VCaP (cell line): ENCODE data around the gene CFAP65.
A peak's percentile ranks its signal among the peaks of the same experiment; 100 is the strongest.

Experiments used
- H3K27ac ChIP-seq: fragments of 450-650 bp; 2 replicates; pipeline ENCODE4 v1.5.1; 2017
- CTCF ChIP-seq: fragments of 450-650 bp; conservative IDR thresholded peaks from 2 replicates; pipeline ENCODE4 v1.5.1; 2017; ENCODE audit warnings: mild to moderate bottlenecking, moderate library complexity

CFAP65 gene

GRCh38 chr2:218988164-218988563 is 53.2 kb downstream of the CFAP65 start:
- no peak overlapping the region for H3K27ac ChIP-seq
- TF ChIP-seq CTCF = no peak

- TF ChIP-seq CTCF = no peak
- no peak overlapping the region for H3K27ac ChIP-seq
These were observed 55.1 kb downstream of the CFAP65 start for GRCh38 chr2:218986148-218986761.

- peak overlapping the region; percentile 70; the same call in 1 of the 2 replicates for H3K27ac ChIP-seq
- no peak for TF ChIP-seq CTCF
These were observed 55.8 kb downstream of the CFAP65 start for GRCh38 chr2:218985325-218986091.

- peak within 1 kb of the TSS; percentile 70 for H3K27ac ChIP-seq
- no peak for TF ChIP-seq CTCF
These were observed 56.3 kb downstream of the CFAP65 start, which contains the start of gene FEV for GRCh38 chr2:218985021-218985324. Gene FEV, minus strand, starts transcription at chr2:218985184. Its CDS starts 109 bp downstream, at chr2:218985075.

GRCh38 chr2:218984239-218985020 is 56.9 kb downstream of the CFAP65 start:
- no peak for TF ChIP-seq CTCF
- H3K27ac ChIP-seq = peak overlapping the region; percentile 70

GRCh38 chr2:218983934-218984238 is 57.4 kb downstream of the CFAP65 start:
- no peak for TF ChIP-seq CTCF
- H3K27ac ChIP-seq = peak overlapping the region; percentile 70

GRCh38 chr2:218983263-218983933 is 57.9 kb downstream of the CFAP65 start:
- H3K27ac ChIP-seq = no peak overlapping the region
- TF ChIP-seq CTCF = no peak
